HEK293T (cell line): ENCODE results near the gene OR10A5.
"Not testable (repeated sequence)": the region's sequence is repeated elsewhere in the genome, so short reads cannot be mapped to it uniquely, and the experiment has no call there.

Experiments used
- CTCF ChIA-PET: fragments of 350-600 bp; formaldehyde crosslinking; extraction: SDS; loops from one replicate; lab custom pipeline; 2021; ENCODE audit warnings: antibody characterized with exemption, inconsistent platforms; lab: Yijun Ruan, JAX
- POLR2A ChIA-PET: fragments of 350-600 bp; formaldehyde crosslinking; extraction: SDS; loops from one replicate; lab custom pipeline; 2020; ENCODE audit warnings: antibody characterized with exemption, inconsistent platforms; lab: Yijun Ruan, JAX
- DNase-seq: peaks from one replicate; pipeline ENCODE4 v3.0.0; 2012; ENCODE audit warnings: mixed read lengths; ENCODE audit errors: extremely low spot score
- ARNT ChIP-seq: fragments of 450-650 bp; IDR thresholded peaks from 2 replicates; pipeline ENCODE4 v1.6.1; 2017; ENCODE audit warnings: mild to moderate bottlenecking
- BHLHE40 ChIP-seq: fragments of 450-650 bp; IDR thresholded peaks from 2 replicates; pipeline ENCODE4 v1.6.1; 2016; ENCODE audit warnings: mild to moderate bottlenecking, moderate library complexity, borderline replicate concordance
- CTBP1 ChIP-seq: fragments of 450-650 bp; IDR thresholded peaks from 2 replicates; pipeline ENCODE4 v1.6.1; 2016; ENCODE audit warnings: borderline replicate concordance
- ELF4 ChIP-seq: fragments of 450-650 bp; IDR thresholded peaks from 2 replicates; pipeline ENCODE4 v1.6.1; 2017; ENCODE audit warnings: antibody characterized with exemption
- FOXA1 ChIP-seq: fragments of 450-650 bp; IDR thresholded peaks from 2 replicates; pipeline ENCODE4 v1.6.1; 2016; ENCODE audit warnings: mild to moderate bottlenecking
- FOXK2 ChIP-seq: fragments of 450-650 bp; IDR thresholded peaks from 2 replicates; pipeline ENCODE4 v1.6.1; 2016; ENCODE audit warnings: mild to moderate bottlenecking
- FOXM1 ChIP-seq: fragments of 450-650 bp; IDR thresholded peaks from 2 replicates; pipeline ENCODE4 v1.6.1; 2017; ENCODE audit warnings: mild to moderate bottlenecking, borderline replicate concordance
- HDGF ChIP-seq: fragments of 450-650 bp; IDR thresholded peaks from 2 replicates; pipeline ENCODE4 v1.6.1; 2017; ENCODE audit warnings: antibody characterized with exemption, borderline replicate concordance
- L3MBTL2 ChIP-seq: fragments of 450-650 bp; conservative IDR thresholded peaks from 2 replicates; pipeline ENCODE4 v1.6.1; 2016; ENCODE audit warnings: mild to moderate bottlenecking
- LEF1 ChIP-seq: fragments of 450-650 bp; IDR thresholded peaks from 2 replicates; pipeline ENCODE4 v1.6.1; 2017; ENCODE audit warnings: mild to moderate bottlenecking, borderline replicate concordance
- NFRKB ChIP-seq: fragments of 450-650 bp; IDR thresholded peaks from 2 replicates; pipeline ENCODE4 v1.6.1; 2016; ENCODE audit warnings: mild to moderate bottlenecking, moderate library complexity
- PKNOX1 ChIP-seq: fragments of 450-650 bp; IDR thresholded peaks from 2 replicates; pipeline ENCODE4 v1.6.1; 2016
- SP1 ChIP-seq: fragments of 450-650 bp; IDR thresholded peaks from 2 replicates; pipeline ENCODE4 v1.6.1; 2017
- SUZ12 ChIP-seq: fragments of 450-650 bp; IDR thresholded peaks from 2 replicates; pipeline ENCODE4 v1.6.1; 2016; ENCODE audit warnings: mild to moderate bottlenecking
- TARDBP ChIP-seq: fragments of 450-650 bp; IDR thresholded peaks from 2 replicates; pipeline ENCODE4 v1.6.1; 2016
- ZNF384 ChIP-seq: fragments of 450-650 bp; IDR thresholded peaks from 2 replicates; pipeline ENCODE4 v1.6.1; 2016

OR10A5 gene

GRCh38 chr11:6876914-6877313 lies 31.4 kb downstream of the OR10A5 start:
- no peak for DNase-seq
- CTCF ChIA-PET = no interaction called here
- POLR2A ChIA-PET = no interaction called here
- TF ChIP-seq TARDBP (no peak), L3MBTL2 (no peak), NFRKB (no peak), BHLHE40 (no peak), PKNOX1 (no peak), ELF4 (no peak), FOXM1 (no peak), SUZ12 (no peak), FOXK2 (no peak), ARNT (no peak), ZNF384 (no peak), FOXA1 (no peak), CTBP1 (no peak), SP1 (no peak), HDGF (no peak), LEF1 (no peak)

GRCh38 chr11:6882751-6883150 lies 37.3 kb downstream of the OR10A5 start:
- DNase-seq = no peak
- POLR2A ChIA-PET = no interaction called here
- CTCF ChIA-PET = no interaction called here
- TF ChIP-seq SUZ12 = no peak
- no peak for TF ChIP-seq TARDBP
- TF ChIP-seq SP1 = no peak
- TF ChIP-seq FOXM1 = no peak
- no peak for TF ChIP-seq ZNF384
- no peak for TF ChIP-seq L3MBTL2
- no peak for TF ChIP-seq CTBP1
- TF ChIP-seq HDGF = no peak
- TF ChIP-seq ARNT = no peak
- no peak for TF ChIP-seq BHLHE40
- no peak for TF ChIP-seq ELF4

- POLR2A ChIA-PET, DNase-seq, CTCF ChIA-PET: not testable (repeated sequence)
Observed at GRCh38 chr11:6887711-6888110, 42.2 kb downstream of the OR10A5 start.

GRCh38 chr11:6888830-6889229 lies 43.3 kb downstream of the OR10A5 start:
- TF ChIP-seq SUZ12 (no peak), PKNOX1 (no peak), FOXK2 (no peak)

GRCh38 chr11:6889835-6890234 lies 44.4 kb downstream of the OR10A5 start:
- no peak for DNase-seq
- CTCF ChIA-PET = no interaction called here
- no peak for TF ChIP-seq SP1
- no peak for TF ChIP-seq TARDBP
- TF ChIP-seq BHLHE40 = no peak
- no peak for TF ChIP-seq FOXM1
- TF ChIP-seq FOXK2 = no peak
- TF ChIP-seq NFRKB = no peak
- TF ChIP-seq PKNOX1 = no peak
- no peak for TF ChIP-seq FOXA1
- TF ChIP-seq ZNF384 = no peak
- TF ChIP-seq L3MBTL2 = no peak
- TF ChIP-seq SUZ12 = no peak
- no peak for TF ChIP-seq LEF1
- no peak for TF ChIP-seq ARNT
- no peak for TF ChIP-seq ELF4
- TF ChIP-seq CTBP1 = no peak
- no peak for TF ChIP-seq HDGF
- POLR2A ChIA-PET = no interaction called here

More at GRCh38 chr11:6888830-6889229, 43.3 kb downstream of the OR10A5 start:
- DNase-seq = no peak
- CTCF ChIA-PET = interaction anchor here (0.6 kb wide), 2 partner anchors 11 to 77 kb away, joined by 3 read pairs; no protein-coding TSS in a partner anchor
- POLR2A ChIA-PET = no interaction called here

GRCh38 chr11:6892400-6892799 lies 46.9 kb downstream of the OR10A5 start, which contains the start of gene OR2D2:
Gene OR2D2, minus strand, starts transcription at chr11:6892500. Its CDS starts 0 bp downstream, at chr11:6892500.
- no peak for TF ChIP-seq FOXM1
- TF ChIP-seq FOXA1 = no peak
- no peak for TF ChIP-seq ZNF384
- TF ChIP-seq ARNT = no peak
- TF ChIP-seq SUZ12 = no peak
- TF ChIP-seq NFRKB = no peak
- no peak for TF ChIP-seq PKNOX1
- no peak for TF ChIP-seq LEF1
- TF ChIP-seq SP1 = no peak
- no peak for TF ChIP-seq ELF4
- no peak for TF ChIP-seq HDGF
- no peak for TF ChIP-seq L3MBTL2
- no peak for TF ChIP-seq CTBP1
- no peak for TF ChIP-seq TARDBP
- no peak for TF ChIP-seq FOXK2
- TF ChIP-seq BHLHE40 = no peak
- no peak for DNase-seq
- POLR2A ChIA-PET = no interaction called here
- CTCF ChIA-PET = no interaction called here
